H9 (cell line): ENCODE measurements around the gene TACC2. TPM values are rescaled to one million over a fixed set of nuclear protein-coding genes. Genes with fewer than 3 reads are reported as not detected.

ENCODE experiments used
- DNase-seq: peaks from one replicate; pipeline ENCODE4 v3.0.0-alpha.2; 2017
- H2AFZ ChIP-seq: one replicate; pipeline ENCODE4 v1.6.1; 2013; ENCODE audit warnings: mild to moderate bottlenecking, low read length, control low read depth, moderate library complexity
- H2AK5ac ChIP-seq: 2 replicates; pipeline ENCODE4 v1.6.1; 2013; ENCODE audit warnings: low read length, control low read depth, mixed read lengths; ENCODE audit not compliant: insufficient read length
- H2BK120ac ChIP-seq: one replicate; pipeline ENCODE4 v1.6.1; 2013; ENCODE audit warnings: low read depth, mild to moderate bottlenecking, low read length, control low read depth, inconsistent platforms; ENCODE audit not compliant: poor library complexity, severe bottlenecking
- H2BK12ac ChIP-seq: 2 replicates; pipeline ENCODE4 v1.6.1; 2013; ENCODE audit warnings: low read length, control low read depth, mixed read lengths, low read depth; ENCODE audit not compliant: insufficient read length
- H2BK15ac ChIP-seq: 2 replicates; pipeline ENCODE4 v1.6.1; 2013; ENCODE audit warnings: low read depth, low read length, control low read depth
- H2BK20ac ChIP-seq: one replicate; pipeline ENCODE4 v1.6.1; 2013; ENCODE audit warnings: low read depth, mild to moderate bottlenecking, low read length, control low read depth, inconsistent platforms; ENCODE audit not compliant: poor library complexity, severe bottlenecking
- H2BK5ac ChIP-seq: 2 replicates; pipeline ENCODE4 v1.6.1; 2013; ENCODE audit warnings: low read length, control low read depth, mixed read lengths; ENCODE audit not compliant: insufficient read length
- H3K14ac ChIP-seq: 2 replicates; pipeline ENCODE4 v1.6.1; 2013; ENCODE audit warnings: low read length, control low read depth; ENCODE audit not compliant: insufficient read depth
- H3K18ac ChIP-seq: 2 replicates; pipeline ENCODE4 v1.6.1; 2013; ENCODE audit warnings: low read depth, mild to moderate bottlenecking, mixed read lengths, low read length, control low read depth; ENCODE audit not compliant: insufficient read length
- H3K23ac ChIP-seq: 2 replicates; pipeline ENCODE4 v1.6.1; 2013; ENCODE audit warnings: low read length, control low read depth, mixed read lengths, low read depth; ENCODE audit not compliant: insufficient read length
- H3K23me2 ChIP-seq: 2 replicates; pipeline ENCODE4 v1.6.1; 2013; ENCODE audit warnings: low read depth, mild to moderate bottlenecking, mixed read lengths, low read length, control low read depth; ENCODE audit not compliant: insufficient read length, poor library complexity, severe bottlenecking
- H3K27ac ChIP-seq: 2 replicates; pipeline ENCODE4 v1.5.1; 2013; ENCODE audit warnings: low read length, control low read depth, mixed read lengths, low read depth; ENCODE audit not compliant: insufficient read length
- H3K27me3 ChIP-seq: 2 replicates; pipeline ENCODE4 v1.6.1; 2013; ENCODE audit warnings: low read length, control low read depth, inconsistent platforms; ENCODE audit not compliant: insufficient read depth
- H3K4ac ChIP-seq: 2 replicates; pipeline ENCODE4 v1.6.1; 2013; ENCODE audit warnings: low read depth, mild to moderate bottlenecking, control low read depth, inconsistent platforms, low read length, moderate library complexity
- H3K4me1 ChIP-seq: 2 replicates; pipeline ENCODE4 v1.6.1; 2013; ENCODE audit warnings: low read length, control low read depth, inconsistent platforms; ENCODE audit not compliant: insufficient read depth
- H3K4me2 ChIP-seq: 2 replicates; pipeline ENCODE4 v1.6.1; 2013; ENCODE audit warnings: low read length, control low read depth, mixed read lengths; ENCODE audit not compliant: insufficient read length, insufficient read depth
- H3K56ac ChIP-seq: 2 replicates; pipeline ENCODE4 v1.6.1; 2013; ENCODE audit warnings: low read depth, mild to moderate bottlenecking, mixed read lengths, low read length, control low read depth; ENCODE audit not compliant: insufficient read length
- H3K79me1 ChIP-seq: 2 replicates; pipeline ENCODE4 v1.6.1; 2013; ENCODE audit warnings: low read depth, mild to moderate bottlenecking, moderate library complexity, low read length, control low read depth, inconsistent platforms; ENCODE audit not compliant: insufficient read depth, poor library complexity, severe bottlenecking
- H3K79me2 ChIP-seq: 2 replicates; pipeline ENCODE4 v1.6.1; 2013; ENCODE audit warnings: low read length, control low read depth, inconsistent platforms; ENCODE audit not compliant: insufficient read depth
- H3K9ac ChIP-seq: 2 replicates; pipeline ENCODE4 v1.6.1; 2013; ENCODE audit warnings: low read length, control low read depth, mixed read lengths; ENCODE audit not compliant: insufficient read length; ENCODE audit errors: extremely low read depth
- H3K9me3 ChIP-seq: one replicate; pipeline ENCODE4 v1.6.1; 2013; ENCODE audit warnings: low read depth, low read length, inconsistent platforms; ENCODE audit not compliant: control insufficient read depth
- H3T11ph ChIP-seq: one replicate; pipeline ENCODE4 v1.6.1; 2013; ENCODE audit warnings: mild to moderate bottlenecking, low read length, control low read depth, inconsistent platforms
- H4K20me1 ChIP-seq: one replicate; pipeline ENCODE4 v1.6.1; 2013; ENCODE audit not compliant: control insufficient read depth, insufficient read length, insufficient read depth
- H4K5ac ChIP-seq: 2 replicates; pipeline ENCODE4 v1.6.1; 2013; ENCODE audit warnings: low read depth, mild to moderate bottlenecking, mixed read lengths, low read length, control low read depth; ENCODE audit not compliant: insufficient read length
- H4K8ac ChIP-seq: replicated peaks from 2 replicates; pipeline ENCODE4 v1.6.1; 2013; ENCODE audit warnings: low read length, control low read depth, mixed read lengths, low read depth; ENCODE audit not compliant: insufficient read length
- H4K91ac ChIP-seq: 2 replicates; pipeline ENCODE4 v1.6.1; 2013; ENCODE audit warnings: low read depth, mild to moderate bottlenecking, moderate library complexity, mixed read lengths, low read length, control low read depth; ENCODE audit not compliant: insufficient read length
- H3K27ac Mint-ChIP-seq, 3 experiments: 2 replicates in 2 of 3; 3 replicates in 1 of 3; pipeline ENCODE4 v1.8.0; 2020 to 2021; ENCODE audit warnings: mixed read lengths in 3 of 3, mild to moderate bottlenecking in 1 of 3, moderate library complexity in 1 of 3
- H3K27me3 Mint-ChIP-seq: 2 replicates; pipeline ENCODE4 v1.8.0; 2021; ENCODE audit warnings: low read depth, mild to moderate bottlenecking, moderate library complexity, mixed read lengths
- H3K36me3 Mint-ChIP-seq, 3 experiments: 2 replicates in 2 of 3; 3 replicates in 1 of 3; pipeline ENCODE4 v1.8.0; 2020 to 2021; ENCODE audit warnings: low read depth in 3 of 3, mixed read lengths in 3 of 3; ENCODE audit not compliant: insufficient read depth in 1 of 3
- H3K4me1 Mint-ChIP-seq, 2 experiments: 2 replicates each; pipeline ENCODE4 v1.8.0; 2020; ENCODE audit warnings: mixed read lengths in 2 of 2
- H3K4me3 Mint-ChIP-seq, 2 experiments: 2 replicates in 1 of 2; 3 replicates in 1 of 2; pipeline ENCODE4 v1.8.0; 2020 to 2021; ENCODE audit warnings: mild to moderate bottlenecking in 2 of 2, mixed read lengths in 2 of 2, moderate library complexity in 1 of 2
- H3K9me3 Mint-ChIP-seq, 2 experiments: 2 replicates in 1 of 2; 3 replicates in 1 of 2; pipeline ENCODE4 v1.8.0; 2020; ENCODE audit warnings: mild to moderate bottlenecking in 2 of 2, mixed read lengths in 2 of 2, moderate library complexity in 1 of 2
- CTCF ChIP-seq: fragments of 200-600 bp; sonication (generic); conservative IDR thresholded peaks from 3 replicates; pipeline ENCODE4 v1.8.0; 2021; ENCODE audit warnings: antibody characterized with exemption, mild to moderate bottlenecking
- WGBS: extraction: QIAGEN DNeasy Blood & Tissue Kit; methylation state at CpG from one replicate; pipeline ENCODE4 v1.1.7; 2013; ENCODE audit warnings: missing lambda C conversion rate, low lambda C conversion rate, mixed read lengths; ENCODE audit not compliant: insufficient read length; ENCODE audit errors: extremely low coverage; 5-methylcytosine and 5-hydroxymethylcytosine counted together
- total RNA-seq: library from RNA; stranded (reverse); gene quantifications from 2 replicates; pipeline ENCODE4 v1.2.1, GENCODE V29; 2021

TACC2 gene
- total RNA-seq, 1 experiment from 2014 or later: 58.1 TPM

- Histone ChIP-seq H3K14ac (no peak overlapping the region), H4K20me1 (no peaks in the 10 kb centered on the region), H3K18ac (no peak overlapping the region), H3K9me3 (no peaks in the 10 kb centered on the region), H2AFZ (no peak overlapping the region), H3K23ac (no peak overlapping the region), H2BK20ac (no peak overlapping the region), H3K79me2 (no peaks in the 10 kb centered on the region), H3K56ac (no peak overlapping the region), H3K27me3 (no peaks in the 10 kb centered on the region), H2BK5ac (no peak overlapping the region), H3K79me1 (no peaks in the 10 kb centered on the region), H2BK15ac (no peak overlapping the region), H2BK120ac (no peak overlapping the region), H3K27ac (no peak overlapping the region), H4K91ac (no peak overlapping the region), H3T11ph (no peak overlapping the region), H2BK12ac (no peak overlapping the region), H3K4me2 (no peak overlapping the region), H2AK5ac (no peak overlapping the region), H3K4ac (no peak overlapping the region), H3K9ac (no peak overlapping the region), H3K4me1 (peaks cover 4% of the 10 kb centered on the region; the same call in 1 of the 2 replicates), H4K8ac (no peak overlapping the region), H3K23me2 (no peaks in the 10 kb centered on the region), H4K5ac (no peak overlapping the region)
- H3K27me3 Mint-ChIP-seq: peaks cover 3% of the 10 kb centered on the region
- no peak overlapping the region for H3K4me3 Mint-ChIP-seq
- WGBS: no CpG with 5 or more reads among the region's 1 CpG
- no peak for DNase-seq
- no peak overlapping the region for H3K27ac Mint-ChIP-seq
- no peaks in the 10 kb centered on the region; a peak in 1 of 7 replicates for H3K36me3 Mint-ChIP-seq
- no peak for TF ChIP-seq CTCF
- H3K4me1 Mint-ChIP-seq: peaks cover 36 to 42% of the 10 kb centered on the region in 2 experiments
- H3K9me3 Mint-ChIP-seq: no peaks in the 10 kb centered on the region
Observed at GRCh38 chr10:122042836-122043235, 53.9 kb downstream of the TACC2 start.
